ENCODE measurements around the gene SUPT6H. TPM values are rescaled to one million over a fixed set of nuclear protein-coding genes. Genes with fewer than 3 reads are reported as not detected.

SUPT6H gene
- polyA plus RNA-seq, 4 donors: 67.0 to 74.3 (median 68.4) TPM

GRCh38 chr17:28747801-28748750 lies 86.1 kb downstream of the SUPT6H start:
- DNase-seq (ENCODE audit: low read depth in 4 of 4, low spot score in 3 of 4): no peak

- DNase-seq (ENCODE audit: low read depth in 4 of 4, low spot score in 3 of 4): no peak
Measured at GRCh38 chr17:28748852-28749515, 87.0 kb downstream of the SUPT6H start.

GRCh38 chr17:28749516-28750177 lies 87.6 kb downstream of the SUPT6H start:
- no peak for DNase-seq (ENCODE audit: low read depth in 4 of 4, low spot score in 3 of 4)

- peak in 3 of 4 donors; percentile 83 to 88 (median 87) for DNase-seq (ENCODE audit: low read depth in 4 of 4, low spot score in 3 of 4)
Measured at GRCh38 chr17:28750178-28751047, 88.4 kb downstream of the SUPT6H start.

- DNase-seq (ENCODE audit: low read depth in 4 of 4, low spot score in 3 of 4): no peak
Measured at GRCh38 chr17:28751600-28752366, 89.8 kb downstream of the SUPT6H start.

Other genes with a start within 250 kb of the SUPT6H start
- 10 to 100 TPM in 3 of 4 donors, 1 to 10 TPM in 1; 7.1 to 24.5 (median 13.3) TPM for gene SLC13A2, start 188.6 kb upstream of the SUPT6H start, polyA plus RNA-seq (ENCODE audit: insufficient read length in 4 of 4)
- under 1 TPM; 0.47 to 0.62 (median 0.61) TPM for gene FOXN1, start 155.9 kb upstream of the SUPT6H start, polyA plus RNA-seq (ENCODE audit: insufficient read length in 4 of 4)
- 10 to 100 TPM; 54.4 to 74.1 (median 59.7) TPM for gene UNC119, start 109.6 kb upstream of the SUPT6H start, polyA plus RNA-seq (ENCODE audit: insufficient read length in 4 of 4)
- 100 to 1,000 TPM; 101 to 107 (median 105) TPM for gene PIGS, start 90.7 kb upstream of the SUPT6H start, polyA plus RNA-seq (ENCODE audit: insufficient read length in 4 of 4)
- gene ALDOC, start 85.3 kb upstream of the SUPT6H start, polyA plus RNA-seq (ENCODE audit: insufficient read length in 4 of 4): 10 to 100 TPM; 19.4 to 32.9 (median 24.5) TPM
- gene SPAG5, start 63.2 kb upstream of the SUPT6H start, polyA plus RNA-seq (ENCODE audit: insufficient read length in 4 of 4): 10 to 100 TPM; 43.5 to 46.9 (median 45.2) TPM
- 10 to 100 TPM; 10.6 to 14.3 (median 11.3) TPM for gene RSKR, start 48.0 kb upstream of the SUPT6H start, polyA plus RNA-seq (ENCODE audit: insufficient read length in 4 of 4)
- gene BLTP2, start 17.0 kb upstream of the SUPT6H start, polyA plus RNA-seq (ENCODE audit: insufficient read length in 4 of 4): 10 to 100 TPM; 77.8 to 90.5 (median 81.2) TPM
- gene SDF2, start 299 bp upstream of the SUPT6H start, polyA plus RNA-seq (ENCODE audit: insufficient read length in 4 of 4): 10 to 100 TPM; 78.3 to 84.4 (median 80.9) TPM
- gene PROCA1, start 49.7 kb downstream of the SUPT6H start, polyA plus RNA-seq (ENCODE audit: insufficient read length in 4 of 4): 1 to 10 TPM; 5.0 to 7.3 (median 6.2) TPM
- gene RAB34, start 55.7 kb downstream of the SUPT6H start, polyA plus RNA-seq (ENCODE audit: insufficient read length in 4 of 4): 100 to 1,000 TPM; 178 to 196 (median 186) TPM
- gene RPL23A, start 57.8 kb downstream of the SUPT6H start, polyA plus RNA-seq (ENCODE audit: insufficient read length in 4 of 4): 1,000 to 10,000 TPM in 3 of 4 donors, 100 to 1,000 TPM in 1; 835 to 1,239 (median 1,092) TPM
- 10 to 100 TPM; 17.9 to 20.9 (median 18.8) TPM for gene TLCD1, start 64.0 kb downstream of the SUPT6H start, polyA plus RNA-seq (ENCODE audit: insufficient read length in 4 of 4)
- gene NEK8, start 66.6 kb downstream of the SUPT6H start, polyA plus RNA-seq (ENCODE audit: insufficient read length in 4 of 4): 1 to 10 TPM; 6.4 to 8.1 (median 7.8) TPM
- gene TRAF4, start 81.8 kb downstream of the SUPT6H start, polyA plus RNA-seq (ENCODE audit: insufficient read length in 4 of 4): 100 to 1,000 TPM; 117 to 145 (median 135) TPM
- 10 to 100 TPM; 21.2 to 26.7 (median 22.7) TPM for gene FAM222B, start 180.6 kb downstream of the SUPT6H start, polyA plus RNA-seq (ENCODE audit: insufficient read length in 4 of 4)
- 10 to 100 TPM; 63.6 to 72.1 (median 70.8) TPM for gene ERAL1, start 192.8 kb downstream of the SUPT6H start, polyA plus RNA-seq (ENCODE audit: insufficient read length in 4 of 4)
- gene FLOT2, start 235.5 kb downstream of the SUPT6H start, polyA plus RNA-seq (ENCODE audit: insufficient read length in 4 of 4): 10 to 100 TPM; 80.8 to 98.4 (median 86.5) TPM
- gene DHRS13, start 240.9 kb downstream of the SUPT6H start, polyA plus RNA-seq (ENCODE audit: insufficient read length in 4 of 4): 10 to 100 TPM; 13.1 to 19.0 (median 14.7) TPM

Measured in right renal pelvis (tissue), 4 donors.